ENCODE measurements around the gene LNX2.

Gene LNX2

DNA sequence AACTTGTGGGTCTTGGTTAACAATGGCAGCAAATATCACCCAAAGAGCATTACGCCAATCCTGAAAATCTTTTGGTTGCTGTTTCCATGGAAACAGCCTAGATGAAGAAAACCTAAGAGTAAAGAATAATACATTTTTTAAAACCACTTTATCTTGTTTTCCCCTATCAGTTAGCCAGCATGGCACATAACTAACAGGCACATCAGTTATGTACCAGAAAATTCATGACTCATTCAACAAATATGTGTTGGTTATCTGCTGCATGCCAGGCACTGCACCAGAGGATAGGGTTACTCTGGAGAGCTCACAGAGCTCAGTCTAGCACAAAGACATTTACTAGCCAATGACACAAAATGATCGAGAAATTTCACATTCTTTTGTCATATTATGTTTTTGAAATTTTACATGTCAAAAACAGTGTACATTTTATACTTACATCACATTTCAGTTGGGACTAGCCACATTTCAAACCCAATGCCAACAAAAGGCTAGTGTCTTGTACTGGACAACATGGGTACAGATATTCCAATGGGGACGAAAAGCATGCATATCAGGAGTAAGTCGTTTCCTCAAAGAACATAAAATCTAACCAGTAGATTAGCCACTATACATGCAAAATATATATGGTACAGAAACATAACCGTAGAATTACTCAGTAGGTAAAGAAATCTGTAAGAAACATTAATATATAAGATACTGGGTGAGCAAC is 20.3 kb downstream of the LNX2 start:
- no peak overlapping the region for H3K4me3 ChIP-seq (ENCODE audit: low read depth, low read length)
- in situ Hi-C loops (cut with HindIII; ENCODE audit: low sequenced_read_pairs) = no loop called here
- TF ChIP-seq, protein P1, sequence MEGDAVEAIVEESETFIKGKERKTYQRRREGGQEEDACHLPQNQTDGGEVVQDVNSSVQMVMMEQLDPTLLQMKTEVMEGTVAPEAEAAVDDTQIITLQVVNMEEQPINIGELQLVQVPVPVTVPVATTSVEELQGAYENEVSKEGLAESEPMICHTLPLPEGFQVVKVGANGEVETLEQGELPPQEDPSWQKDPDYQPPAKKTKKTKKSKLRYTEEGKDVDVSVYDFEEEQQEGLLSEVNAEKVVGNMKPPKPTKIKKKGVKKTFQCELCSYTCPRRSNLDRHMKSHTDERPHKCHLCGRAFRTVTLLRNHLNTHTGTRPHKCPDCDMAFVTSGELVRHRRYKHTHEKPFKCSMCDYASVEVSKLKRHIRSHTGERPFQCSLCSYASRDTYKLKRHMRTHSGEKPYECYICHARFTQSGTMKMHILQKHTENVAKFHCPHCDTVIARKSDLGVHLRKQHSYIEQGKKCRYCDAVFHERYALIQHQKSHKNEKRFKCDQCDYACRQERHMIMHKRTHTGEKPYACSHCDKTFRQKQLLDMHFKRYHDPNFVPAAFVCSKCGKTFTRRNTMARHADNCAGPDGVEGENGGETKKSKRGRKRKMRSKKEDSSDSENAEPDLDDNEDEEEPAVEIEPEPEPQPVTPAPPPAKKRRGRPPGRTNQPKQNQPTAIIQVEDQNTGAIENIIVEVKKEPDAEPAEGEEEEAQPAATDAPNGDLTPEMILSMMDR (IDR thresholded peaks at IDR 0.05; ENCODE audit: low read depth, low read length) = no peak
- DNase-seq (ENCODE audit: low read depth, low spot score) = peak; percentile 76

DNA sequence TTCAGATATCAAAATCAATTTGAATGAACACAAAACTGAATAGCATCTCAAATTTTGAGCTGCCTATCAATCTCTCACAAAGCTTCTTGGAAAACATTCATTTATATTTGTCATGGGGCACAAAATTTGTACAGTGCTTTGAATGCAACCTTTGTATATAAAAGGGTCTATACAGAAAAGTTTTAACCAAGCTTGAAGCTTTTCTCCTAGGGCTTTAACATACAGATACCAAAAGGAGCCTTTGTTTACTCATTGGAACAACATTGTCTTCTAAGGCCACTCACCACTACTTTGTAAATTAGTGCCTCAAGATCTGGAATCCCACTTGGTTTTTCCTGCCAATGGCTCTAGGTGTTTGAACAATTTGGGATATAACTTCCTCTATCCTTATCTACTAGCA is 21.2 kb downstream of the LNX2 start:
- DNase-seq (ENCODE audit: low read depth, low spot score) = no peak
- TF ChIP-seq, protein P1 (IDR thresholded peaks at IDR 0.05; ENCODE audit: low read depth, low read length) = no peak
- in situ Hi-C loops (cut with HindIII; ENCODE audit: low sequenced_read_pairs) = no loop called here
- H3K4me3 ChIP-seq (ENCODE audit: low read depth, low read length) = no peak overlapping the region

DNA sequence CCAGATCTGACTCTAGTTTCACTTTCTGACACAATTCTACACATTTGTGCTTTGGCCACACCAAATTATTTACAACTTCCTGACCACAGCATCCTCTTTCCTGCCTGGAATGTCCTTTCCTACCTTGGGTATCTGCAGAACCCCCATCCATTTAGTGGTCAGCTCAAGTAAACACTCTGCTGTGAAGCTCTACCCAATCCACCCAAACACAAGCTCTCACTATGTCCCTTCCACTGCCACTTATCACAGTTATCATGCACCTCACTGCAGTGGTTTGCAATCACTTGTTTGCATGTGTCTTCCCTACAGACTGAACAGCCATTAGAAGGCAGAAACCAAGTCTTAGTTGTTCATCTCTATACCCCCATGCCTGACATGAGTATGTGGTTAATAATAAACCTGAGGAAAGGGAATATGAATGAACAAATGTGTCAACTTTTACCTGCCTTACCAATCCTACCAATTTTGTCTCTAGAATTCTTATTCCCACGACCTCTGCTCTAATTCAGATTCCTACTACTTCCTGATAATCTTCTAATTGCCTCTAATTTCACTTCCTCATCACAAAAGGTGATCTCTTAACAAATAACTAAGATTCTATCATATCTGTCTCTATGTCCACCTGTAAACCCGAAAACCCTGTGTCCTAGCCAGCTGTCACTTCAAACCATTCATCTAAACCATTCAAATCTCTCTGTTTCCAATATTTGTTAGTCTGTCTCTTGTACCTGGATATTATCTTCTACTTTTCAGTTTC is 25.1 kb downstream of the LNX2 start:
- in situ Hi-C loops (cut with HindIII; ENCODE audit: low sequenced_read_pairs) = no loop called here
- TF ChIP-seq, protein P1 (IDR thresholded peaks at IDR 0.05; ENCODE audit: low read depth, low read length) = no peak
- no peak for DNase-seq (ENCODE audit: low read depth, low spot score)

DNA sequence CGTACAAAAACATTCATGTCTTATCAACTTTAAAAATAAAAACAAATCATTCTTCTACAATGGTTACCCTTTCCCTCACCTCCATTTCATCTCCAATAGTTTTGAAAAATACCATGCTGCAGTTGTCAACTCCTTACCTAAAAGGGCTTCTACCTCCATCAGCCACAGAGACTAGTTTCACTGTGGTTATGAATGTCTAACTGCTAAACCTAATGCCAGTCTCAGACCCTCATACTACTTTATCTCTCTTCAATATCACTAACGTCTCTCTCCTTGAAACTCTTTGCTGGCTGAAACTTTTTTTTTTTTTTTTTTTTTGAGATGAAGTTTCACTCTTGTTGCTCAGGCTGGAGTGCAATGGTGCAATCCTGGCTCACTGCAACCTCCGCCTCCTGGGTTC is 27.1 kb downstream of the LNX2 start:
- TF ChIP-seq, protein P1 (IDR thresholded peaks at IDR 0.05; ENCODE audit: low read depth, low read length) = no peak
- in situ Hi-C loops (cut with HindIII; ENCODE audit: low sequenced_read_pairs) = no loop called here

More for the DNA sequence above, 25.1 kb downstream of the LNX2 start:
- H3K4me3 ChIP-seq (ENCODE audit: low read depth, low read length) = no peak overlapping the region

DNA sequence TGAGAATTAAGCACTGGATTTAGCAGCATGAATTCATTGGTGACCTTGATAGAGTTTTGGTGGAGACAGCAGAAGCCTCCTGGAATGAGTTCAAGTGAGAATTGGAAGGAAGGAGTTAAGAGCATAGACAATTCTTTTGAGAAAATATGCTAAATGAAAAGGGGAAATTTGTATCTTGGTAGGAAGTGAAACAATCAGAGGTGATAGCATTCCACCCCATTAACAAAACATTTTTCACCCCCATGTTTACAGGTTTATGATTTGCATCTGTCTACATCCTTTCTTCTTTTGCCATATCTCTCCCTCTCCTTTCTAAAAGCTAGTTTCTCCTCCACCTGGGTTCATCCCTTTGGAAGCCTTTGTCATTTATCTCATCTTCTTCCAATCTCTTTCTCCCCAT is 27.5 kb downstream of the LNX2 start:
- TF ChIP-seq, protein P1 (IDR thresholded peaks at IDR 0.05; ENCODE audit: low read depth, low read length) = no peak
- H3K4me3 ChIP-seq (ENCODE audit: low read depth, low read length) = no peak overlapping the region
- DNase-seq (ENCODE audit: low read depth, low spot score) = no peak
- in situ Hi-C loops (cut with HindIII; ENCODE audit: low sequenced_read_pairs) = no loop called here

More for the DNA sequence above, 27.1 kb downstream of the LNX2 start:
- DNase-seq (ENCODE audit: low read depth, low spot score) = no peak
- H3K4me3 ChIP-seq (ENCODE audit: low read depth, low read length) = no peak overlapping the region

DNA sequence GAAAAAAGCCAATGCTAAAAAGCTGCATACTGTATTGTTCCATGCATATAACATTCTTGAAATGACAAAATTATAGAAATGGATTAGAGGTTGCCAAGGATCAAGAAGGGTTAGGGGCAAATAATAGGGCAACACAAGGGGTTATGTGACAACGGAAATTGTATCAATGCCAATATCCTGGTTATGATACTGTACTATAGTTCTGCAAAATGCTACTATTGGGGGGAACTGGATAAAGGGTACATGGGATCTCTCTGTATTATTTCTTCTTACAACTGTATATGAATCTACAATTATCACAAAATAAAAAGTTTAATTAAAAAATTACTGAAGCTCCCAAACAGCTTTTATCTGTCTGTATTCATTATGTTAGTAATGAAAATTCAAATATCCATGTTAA is 31.9 kb downstream of the LNX2 start:
- H3K4me3 ChIP-seq (ENCODE audit: low read depth, low read length) = no peak overlapping the region
- DNase-seq (ENCODE audit: low read depth, low spot score) = no peak
- TF ChIP-seq, protein P1 (IDR thresholded peaks at IDR 0.05; ENCODE audit: low read depth, low read length) = no peak
- in situ Hi-C loops (cut with HindIII; ENCODE audit: low sequenced_read_pairs) = no loop called here
